ENCODE data around the gene PLCG2.
"Not testable (repeated sequence)": the region's sequence is repeated elsewhere in the genome, so short reads cannot be mapped to it uniquely, and the experiment has no call there.

PLCG2 gene

GRCh38 chr16:81778861-81779535 is at the start of gene PLCG2:
PLCG2 (plus strand) TSS chr16:81779291; CDS start chr16:81785990, 6,699 bp downstream.
- peak; percentile 73 for DNase-seq

GRCh38 chr16:81729451-81729850 is 49.6 kb upstream of the PLCG2 start:
- no peak for DNase-seq

GRCh38 chr16:81730090-81731051 is 48.7 kb upstream of the PLCG2 start:
- peak; percentile 61 for DNase-seq

- DNase-seq, result no peak
Measured at GRCh38 chr16:81731649-81732048, 47.4 kb upstream of the PLCG2 start.

- no peak for DNase-seq
Measured at GRCh38 chr16:81732699-81733098, 46.4 kb upstream of the PLCG2 start.

- DNase-seq, result no peak
Measured at GRCh38 chr16:81733295-81733694, 45.8 kb upstream of the PLCG2 start.

- no peak for DNase-seq
Measured at GRCh38 chr16:81734632-81735434, 44.3 kb upstream of the PLCG2 start.

GRCh38 chr16:81737885-81738536 is 41.1 kb upstream of the PLCG2 start:
- peak; percentile 87 for DNase-seq

- no peak for DNase-seq
Measured at GRCh38 chr16:81738783-81739496, 40.2 kb upstream of the PLCG2 start.

- DNase-seq, result no peak
Measured at GRCh38 chr16:81739503-81739902, 39.6 kb upstream of the PLCG2 start.

GRCh38 chr16:81740169-81740568 is 38.9 kb upstream of the PLCG2 start:
- DNase-seq, result no peak

GRCh38 chr16:81741430-81741770 is 37.7 kb upstream of the PLCG2 start:
- DNase-seq, result not testable (repeated sequence)

GRCh38 chr16:81744385-81744784 is 34.7 kb upstream of the PLCG2 start:
- DNase-seq, result no peak

- no peak for DNase-seq
Measured at GRCh38 chr16:81744911-81745310, 34.2 kb upstream of the PLCG2 start.

- DNase-seq, result peak; percentile 76
Measured at GRCh38 chr16:81745704-81746558, 33.2 kb upstream of the PLCG2 start.

GRCh38 chr16:81746566-81746965 is 32.5 kb upstream of the PLCG2 start:
- no peak for DNase-seq

- DNase-seq, result no peak
Measured at GRCh38 chr16:81748476-81749198, 30.5 kb upstream of the PLCG2 start.

- DNase-seq, result no peak
Measured at GRCh38 chr16:81752225-81752875, 26.7 kb upstream of the PLCG2 start.

GRCh38 chr16:81752876-81753227 is 26.2 kb upstream of the PLCG2 start:
- DNase-seq, result no peak

- no peak for DNase-seq
Measured at GRCh38 chr16:81754858-81755257, 24.2 kb upstream of the PLCG2 start.

Data from activated CD8-positive, alpha-beta memory T cell treated with anti-CD3 and anti-CD28 coated beads, Interleukin-2, amount 50 U/mL, for 4 hours (primary cell).